ENCODE measurements around the gene MEGF11.

- TF ChIP-seq CTCF (IDR thresholded peaks at IDR 0.05) (no peak), POLR2A (IDR thresholded peaks at IDR 0.05) (no peak)
Measured at GRCh38 chr15:65868546-65869125, 384.9 kb downstream of the MEGF11 start.

All from uterus (tissue), 2 donors.